ENCODE data around the gene GFRA1.
A peak's percentile ranks its signal among the peaks of the same experiment; 100 is the strongest.

Gene GFRA1, protein sequence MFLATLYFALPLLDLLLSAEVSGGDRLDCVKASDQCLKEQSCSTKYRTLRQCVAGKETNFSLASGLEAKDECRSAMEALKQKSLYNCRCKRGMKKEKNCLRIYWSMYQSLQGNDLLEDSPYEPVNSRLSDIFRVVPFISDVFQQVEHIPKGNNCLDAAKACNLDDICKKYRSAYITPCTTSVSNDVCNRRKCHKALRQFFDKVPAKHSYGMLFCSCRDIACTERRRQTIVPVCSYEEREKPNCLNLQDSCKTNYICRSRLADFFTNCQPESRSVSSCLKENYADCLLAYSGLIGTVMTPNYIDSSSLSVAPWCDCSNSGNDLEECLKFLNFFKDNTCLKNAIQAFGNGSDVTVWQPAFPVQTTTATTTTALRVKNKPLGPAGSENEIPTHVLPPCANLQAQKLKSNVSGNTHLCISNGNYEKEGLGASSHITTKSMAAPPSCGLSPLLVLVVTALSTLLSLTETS

DNA sequence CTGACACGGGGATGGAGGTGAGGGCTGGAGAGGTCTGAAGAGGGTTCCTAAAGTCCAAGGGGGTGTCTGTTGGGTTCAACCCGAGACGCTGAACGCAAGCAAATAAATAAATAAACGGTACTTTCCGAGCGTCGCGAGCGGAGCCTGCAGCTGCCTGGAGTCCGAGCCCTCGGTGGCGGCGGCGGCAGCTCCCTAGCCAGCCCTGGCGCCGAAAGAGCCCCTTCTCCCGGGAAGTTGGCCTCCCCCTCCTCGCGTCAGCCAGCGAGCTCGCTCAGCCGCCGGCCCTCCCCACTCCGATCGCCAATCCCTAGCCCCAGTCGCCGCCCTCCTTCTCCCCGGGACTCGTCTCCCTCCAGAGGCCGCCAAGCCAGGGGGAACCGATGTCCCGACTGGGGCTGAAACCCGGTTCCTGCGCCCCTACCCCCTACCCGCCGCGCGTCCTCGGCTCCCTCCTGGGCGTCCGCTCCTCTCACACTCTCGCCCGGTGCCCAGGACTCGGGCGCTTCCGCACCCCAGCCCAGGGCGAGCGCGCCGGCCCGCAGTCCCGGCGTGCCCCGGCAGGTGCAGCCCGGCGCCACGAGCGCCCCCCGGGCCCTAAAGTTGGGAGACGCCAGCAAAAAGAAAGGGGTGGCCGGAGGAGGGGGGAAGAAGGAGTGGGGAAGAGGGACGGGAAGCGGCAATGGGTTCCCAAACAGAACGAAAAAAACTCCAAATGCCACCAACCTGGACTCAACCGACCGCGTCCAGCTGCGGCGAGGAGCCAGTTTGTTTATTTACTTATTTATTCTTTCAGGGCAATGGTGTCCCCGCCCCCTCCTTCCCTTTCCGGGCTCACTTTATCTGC is at the start of gene GFRA1:
TSS of gene GFRA1 (minus strand) at position 767 of the 844 bp plus-strand sequence. CDS start 1,177 bp downstream, outside the sequence.
- FAIRE-seq (no peak), DNase-seq (ENCODE audit: low spot score) (peak; percentile 18)

DNA sequence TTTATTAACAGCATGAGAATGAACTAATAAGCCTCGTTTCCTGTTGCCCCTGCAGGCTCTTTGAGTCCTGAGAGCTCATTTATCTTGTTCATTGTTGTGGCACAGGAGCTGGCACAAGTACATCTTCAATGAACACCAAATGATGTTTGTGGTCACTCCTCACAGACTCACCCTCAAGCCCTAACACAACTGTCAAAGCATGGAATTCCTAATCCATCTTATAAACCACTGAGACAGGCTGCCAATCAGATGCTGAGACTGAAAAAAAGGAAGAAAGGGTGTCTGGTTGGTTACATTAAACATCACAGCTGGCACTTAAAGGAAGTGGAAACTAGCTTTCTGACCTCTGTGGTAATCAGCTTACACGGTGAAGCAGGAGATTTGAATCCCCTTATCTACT is 43.5 kb upstream of the GFRA1 start:
- peak; percentile 54 for DNase-seq (ENCODE audit: low spot score)
- peak; percentile 76 for FAIRE-seq

DNA sequence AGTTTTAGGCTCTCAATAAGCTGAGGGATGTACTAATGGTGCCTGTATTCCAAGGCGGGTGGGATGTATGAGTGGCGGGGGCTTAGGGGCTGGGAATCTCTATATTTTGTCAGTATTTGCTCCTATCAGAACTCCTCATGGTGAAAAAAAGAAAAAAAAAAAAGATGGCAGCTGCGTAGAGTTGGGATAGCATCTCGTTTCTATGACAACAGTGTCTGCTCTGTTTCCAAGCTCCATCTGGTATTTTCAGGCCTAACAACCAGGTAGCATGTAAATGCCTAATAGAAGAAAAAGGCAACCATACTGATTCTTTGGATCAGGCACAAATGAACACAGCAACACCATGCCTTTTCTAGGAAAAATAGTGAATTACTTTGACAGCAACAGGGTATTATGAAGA is 39.5 kb upstream of the GFRA1 start:
- no peak for DNase-seq (ENCODE audit: low spot score)
- FAIRE-seq = no peak

DNA sequence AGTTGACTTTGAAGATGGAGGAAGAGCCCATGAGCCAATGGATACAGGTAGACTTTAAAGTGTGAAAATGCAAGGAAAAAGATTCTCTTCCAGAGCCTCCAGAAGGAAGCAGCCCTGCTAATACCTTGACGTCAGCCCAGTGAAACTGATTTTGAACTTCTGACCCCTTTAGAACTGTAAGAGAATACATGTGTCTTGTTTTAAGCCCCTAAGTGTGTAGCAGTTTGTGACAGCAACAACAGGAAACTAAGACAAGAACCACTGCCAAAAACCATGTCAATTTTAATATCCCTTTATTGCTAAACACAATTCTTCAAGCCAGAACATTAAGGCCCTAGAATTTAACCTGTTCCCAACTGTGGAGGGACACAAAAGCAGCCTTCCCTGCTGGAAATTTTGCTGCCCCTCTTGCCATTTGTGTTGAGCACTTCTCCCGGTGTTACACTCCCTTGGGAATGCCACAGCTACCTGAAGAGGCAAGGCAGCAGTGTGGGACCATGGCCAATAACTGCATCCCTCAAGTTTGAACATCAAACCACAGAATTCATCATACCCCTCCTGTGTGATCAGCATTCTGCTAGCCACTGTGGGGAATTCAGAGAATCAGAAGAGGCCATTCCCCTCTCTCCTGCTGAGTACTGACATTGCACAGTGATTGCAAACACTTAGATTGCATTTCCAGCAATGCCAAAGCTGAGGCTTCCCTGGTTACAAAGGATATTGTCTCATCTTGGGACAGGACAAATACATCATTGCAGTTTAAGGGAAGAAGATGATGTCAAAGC is 38.9 kb upstream of the GFRA1 start:
- DNase-seq (ENCODE audit: low spot score) (peak; percentile 5), FAIRE-seq (no peak)

DNA sequence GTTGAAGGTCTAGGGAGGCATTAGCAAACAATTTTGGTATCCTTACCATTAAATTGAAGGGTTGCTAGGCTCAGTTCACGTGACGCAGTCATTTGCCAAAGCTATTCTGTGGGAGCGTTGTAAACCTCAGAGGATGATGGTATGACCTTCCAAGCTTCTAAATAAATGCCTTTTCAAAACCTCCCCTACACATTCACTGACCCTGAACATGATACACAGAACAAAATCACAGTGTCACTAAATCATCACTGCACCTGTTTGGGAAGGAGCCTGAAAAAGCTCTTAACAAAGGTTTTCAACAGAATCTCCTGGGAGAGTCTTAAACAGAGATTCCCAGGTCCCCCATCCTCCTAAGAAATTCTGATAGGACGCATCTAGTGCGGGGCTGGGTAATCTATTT is 38.0 kb upstream of the GFRA1 start:
- FAIRE-seq = no peak

DNA sequence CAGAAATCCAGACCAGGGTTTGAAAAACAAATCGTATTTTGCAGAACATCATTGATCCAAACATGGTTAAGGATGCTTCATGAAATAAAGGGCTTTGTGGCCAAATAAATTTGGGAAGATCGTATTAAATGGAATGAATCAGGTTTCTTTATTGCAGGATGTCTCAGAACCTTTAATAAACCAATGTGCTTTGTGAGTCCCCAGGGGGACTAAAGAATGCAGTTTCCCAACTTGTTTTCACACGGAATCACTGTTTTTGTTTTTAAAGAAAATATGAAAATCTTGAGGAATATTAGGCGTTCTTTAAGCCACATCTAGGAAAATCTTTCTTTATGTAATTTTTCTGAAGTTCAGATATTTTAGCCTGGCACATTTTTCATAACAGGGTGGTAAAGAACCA is 34.4 kb upstream of the GFRA1 start:
- no peak for DNase-seq (ENCODE audit: low spot score)
- FAIRE-seq = no peak

More for the DNA sequence above, 38.0 kb upstream of the GFRA1 start:
- DNase-seq (ENCODE audit: low spot score) = no peak

DNA sequence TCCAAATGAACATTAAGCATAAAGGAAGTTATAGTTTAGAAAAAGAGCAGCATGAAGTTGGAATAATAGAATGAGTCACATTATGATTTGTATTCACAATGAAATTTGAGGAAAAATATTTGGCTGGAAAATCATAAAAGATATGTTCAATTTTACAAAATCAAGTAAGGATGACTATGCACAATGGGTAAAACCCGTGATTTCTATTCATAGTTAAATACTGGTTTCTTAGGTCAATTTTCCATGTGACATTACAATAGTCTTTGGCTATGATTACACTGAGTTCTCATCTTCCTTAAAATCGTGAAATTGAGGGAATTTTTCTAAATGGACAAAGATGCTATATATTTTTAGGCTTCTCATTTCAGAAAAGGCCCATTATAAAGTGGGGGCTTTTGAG is 33.8 kb upstream of the GFRA1 start:
- no peak for FAIRE-seq

DNA sequence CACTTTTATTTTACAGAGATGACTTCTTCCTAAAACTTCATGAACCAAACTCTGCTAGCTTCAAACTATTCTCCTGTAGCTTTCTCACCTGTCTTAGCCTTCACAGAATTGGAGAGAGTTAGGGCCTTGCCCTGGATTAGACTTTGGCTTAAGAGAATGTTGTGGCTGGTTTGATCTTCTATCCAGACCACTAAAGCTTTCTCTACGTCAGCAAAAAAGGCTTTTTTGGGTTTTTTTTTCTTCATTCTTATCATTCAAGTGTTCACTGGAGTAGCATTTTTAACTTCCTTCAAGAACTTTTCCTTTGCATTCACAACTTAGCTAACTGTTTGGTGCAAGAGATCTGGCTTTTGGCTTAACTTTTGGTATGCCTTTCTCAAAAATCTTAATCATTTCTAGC is 31.9 kb upstream of the GFRA1 start:
- FAIRE-seq (no peak), DNase-seq (ENCODE audit: low spot score) (no peak)

More for the DNA sequence above, 33.8 kb upstream of the GFRA1 start:
- no peak for DNase-seq (ENCODE audit: low spot score)

DNA sequence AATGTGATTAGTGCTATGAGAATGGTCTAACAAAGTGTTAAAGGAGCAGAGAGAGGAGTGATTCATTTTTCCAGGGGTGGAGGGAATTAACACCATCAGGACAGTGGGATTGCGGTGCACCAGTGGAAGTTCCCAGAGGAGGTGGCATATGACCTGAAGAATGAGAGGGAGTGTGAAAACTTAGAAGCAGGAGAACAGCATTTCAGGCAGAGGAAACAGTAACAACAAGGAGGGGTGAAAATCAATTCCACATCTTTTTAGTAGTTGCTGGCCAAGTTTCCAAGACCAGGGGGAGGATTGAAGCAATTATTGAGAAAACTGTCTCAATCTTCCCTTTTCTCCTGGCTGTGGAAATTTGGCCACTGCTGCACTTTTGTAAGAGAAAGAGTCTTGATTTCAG is 27.5 kb upstream of the GFRA1 start:
- DNase-seq (ENCODE audit: low spot score) (no peak), FAIRE-seq (no peak)

DNA sequence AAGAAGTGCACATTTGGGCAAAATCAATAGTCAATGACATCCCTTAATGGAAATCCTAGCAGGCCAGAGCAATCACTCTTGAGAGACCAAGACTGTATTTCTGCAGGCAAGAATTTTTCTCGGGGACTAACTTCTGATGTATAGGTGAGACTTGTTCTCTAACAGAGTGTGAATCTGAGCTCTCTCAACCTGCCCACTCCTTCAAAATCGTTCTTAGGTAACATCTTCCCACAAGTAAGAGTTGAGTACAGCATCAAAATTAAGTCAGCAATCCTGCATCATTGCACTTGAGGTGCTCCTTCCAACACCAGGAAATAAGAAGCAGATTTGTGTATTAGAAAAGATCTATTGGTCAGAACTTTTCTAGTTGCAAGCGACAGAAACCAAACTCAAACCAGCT is 25.6 kb upstream of the GFRA1 start:
- DNase-seq (ENCODE audit: low spot score) (no peak), FAIRE-seq (no peak)

DNA sequence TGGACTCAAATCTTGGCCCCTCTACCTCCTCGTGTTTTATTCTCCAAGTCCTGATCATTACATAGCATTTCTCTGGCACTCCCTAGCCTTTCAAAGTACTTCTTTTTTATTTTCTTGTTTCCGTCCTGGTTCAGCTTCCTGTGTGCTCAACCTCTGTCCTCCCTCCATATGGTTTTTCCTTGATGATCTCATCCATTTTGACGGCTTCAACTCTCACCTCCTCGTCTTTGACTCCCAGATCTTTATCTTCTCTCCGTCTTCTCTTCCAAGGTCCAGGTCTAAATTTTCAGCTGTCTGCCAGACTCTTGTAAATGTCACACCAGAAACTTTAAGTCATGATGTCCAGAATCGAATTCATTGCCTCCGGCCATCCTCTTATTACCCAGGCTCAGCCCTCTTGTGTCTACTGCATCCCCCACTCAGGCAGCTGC is 23.3 kb upstream of the GFRA1 start:
- DNase-seq (ENCODE audit: low spot score) (no peak), FAIRE-seq (no peak)

DNA sequence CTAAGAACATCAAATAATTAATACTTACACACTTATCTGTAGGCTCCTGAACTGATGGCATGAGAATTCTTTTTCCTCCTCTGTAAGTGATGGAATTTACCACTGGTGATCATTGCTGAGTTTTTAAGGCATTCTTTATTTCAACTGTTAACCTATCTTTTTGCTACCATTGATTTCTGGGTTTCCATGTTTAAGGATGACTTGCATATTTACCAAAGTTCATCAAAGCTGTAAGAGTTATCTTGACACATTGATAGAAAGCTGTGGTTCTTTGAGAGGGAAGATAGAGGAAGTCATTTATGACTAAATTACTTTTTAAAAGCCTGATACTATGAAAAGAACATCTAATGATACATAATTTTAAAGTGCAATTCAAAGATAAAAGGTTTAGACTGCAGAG is 19.5 kb upstream of the GFRA1 start:
- no peak for FAIRE-seq
- DNase-seq (ENCODE audit: low spot score) = no peak

DNA sequence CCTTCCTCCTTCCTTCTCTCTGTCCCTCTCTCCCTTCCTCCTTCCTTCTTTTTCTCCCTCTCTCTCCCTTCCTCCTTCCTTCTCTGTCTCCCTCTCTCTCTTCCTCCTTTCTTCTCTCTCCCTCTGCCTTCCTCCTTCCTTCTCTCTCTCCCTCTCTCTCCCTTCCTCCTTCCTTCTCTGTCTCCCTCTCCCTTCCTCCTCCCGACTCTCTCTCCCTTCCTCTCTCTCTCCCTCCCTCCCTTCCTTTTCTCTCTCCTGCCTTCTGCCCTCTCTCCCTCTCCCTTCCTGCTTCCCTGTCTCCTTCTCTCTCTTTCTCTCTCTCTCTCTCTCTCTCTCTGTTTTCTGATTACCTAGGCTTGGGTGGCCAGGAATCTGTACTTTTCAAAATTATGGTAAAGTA is 16.6 kb upstream of the GFRA1 start:
- FAIRE-seq = no peak
- no peak for DNase-seq (ENCODE audit: low spot score)

DNA sequence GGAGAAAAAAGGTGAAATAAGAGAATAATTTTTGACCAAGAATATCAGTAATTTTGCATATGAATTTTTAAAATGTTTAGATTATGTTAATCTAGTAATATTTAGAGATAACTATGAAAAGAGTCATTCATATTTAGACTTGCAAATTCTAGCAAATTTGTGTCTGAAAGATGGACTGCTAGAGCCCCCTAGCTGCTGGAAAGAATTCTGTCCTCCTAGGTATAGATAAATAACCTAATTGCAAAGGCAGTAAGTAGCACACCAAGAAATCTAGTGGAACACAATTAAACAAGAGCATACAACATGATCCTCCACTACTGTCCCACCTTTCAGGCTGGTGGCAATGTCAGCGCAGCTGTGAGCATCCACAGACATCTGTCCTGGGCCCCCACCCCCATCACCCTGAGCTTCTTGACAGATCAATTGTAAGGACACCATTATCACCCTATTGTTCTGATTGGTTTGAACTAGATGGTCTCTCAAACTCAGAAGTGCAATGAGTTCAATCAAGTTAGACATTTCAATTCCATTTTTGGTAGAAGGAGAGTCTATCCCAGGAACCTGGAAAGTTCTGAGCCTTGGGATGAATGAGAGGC is 15.0 kb upstream of the GFRA1 start:
- DNase-seq (ENCODE audit: low spot score) (peak; percentile 62), FAIRE-seq (peak; percentile 88)

DNA sequence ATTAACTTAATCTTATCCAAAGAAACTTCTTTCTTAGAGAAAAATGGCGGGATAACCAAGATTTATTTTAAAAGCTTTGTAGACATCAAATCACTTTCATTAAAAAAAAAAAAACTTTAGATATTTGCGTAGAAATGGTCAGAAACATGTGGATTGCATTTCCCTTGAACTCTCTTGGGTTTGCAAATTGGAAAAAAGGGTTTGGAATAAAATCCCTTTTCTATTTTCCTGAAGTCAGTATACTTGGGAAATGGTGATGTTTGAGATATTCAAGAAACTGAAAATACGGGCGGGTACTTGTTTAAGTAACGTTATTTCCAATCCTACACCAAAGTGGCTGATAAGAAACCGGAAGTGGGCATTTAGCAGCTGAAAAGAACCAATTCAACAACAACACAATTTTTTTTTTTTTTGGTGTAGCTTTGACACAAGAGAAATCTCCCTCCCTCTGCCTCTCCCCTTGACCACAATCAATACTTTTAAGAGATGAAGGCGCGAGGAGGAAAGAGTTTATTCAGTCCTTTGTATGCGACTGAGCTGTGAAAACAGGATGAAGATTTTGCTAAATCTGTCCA is 13.7 kb upstream of the GFRA1 start:
- no peak for DNase-seq (ENCODE audit: low spot score)
- FAIRE-seq = no peak

DNA sequence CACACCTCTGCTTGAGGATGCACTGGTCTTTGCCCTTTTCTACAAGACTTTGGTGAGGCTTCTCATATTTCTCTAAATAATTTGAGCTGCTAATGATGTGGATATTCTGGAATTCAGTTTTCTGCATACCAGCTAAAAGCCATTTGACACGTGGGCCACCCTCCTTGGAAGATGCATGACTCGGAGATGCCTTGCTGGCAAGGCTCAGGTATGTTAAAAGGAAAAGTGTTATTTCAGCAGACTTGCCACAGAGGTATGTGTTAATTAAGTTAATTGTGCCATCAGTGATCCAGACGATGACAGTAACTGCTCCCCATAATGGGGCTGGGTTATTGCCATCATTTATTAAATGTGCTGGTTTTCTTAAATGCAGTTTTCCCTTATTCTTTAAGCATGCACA is 8.8 kb upstream of the GFRA1 start:
- FAIRE-seq (no peak), DNase-seq (ENCODE audit: low spot score) (no peak)

DNA sequence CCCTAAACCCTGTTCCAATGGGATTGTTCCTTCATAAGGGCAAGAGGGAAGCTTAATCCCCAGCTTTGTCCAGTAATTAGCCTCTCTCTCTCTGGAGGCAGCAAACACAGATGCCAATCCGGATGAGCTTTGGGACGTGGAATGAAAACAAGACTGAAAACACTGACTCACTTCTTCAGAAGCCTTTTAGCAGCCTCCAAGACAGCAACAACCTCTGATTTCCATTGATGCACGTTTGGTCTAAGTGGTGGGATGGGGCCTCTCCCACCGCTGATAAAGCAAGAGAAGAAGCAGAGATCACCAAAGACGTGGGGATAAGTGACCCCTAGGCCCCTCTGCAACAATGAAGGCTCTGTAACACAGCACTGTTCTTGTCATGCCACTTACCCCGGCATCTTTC is 5.8 kb upstream of the GFRA1 start:
- FAIRE-seq = no peak
- no peak for DNase-seq (ENCODE audit: low spot score)

DNA sequence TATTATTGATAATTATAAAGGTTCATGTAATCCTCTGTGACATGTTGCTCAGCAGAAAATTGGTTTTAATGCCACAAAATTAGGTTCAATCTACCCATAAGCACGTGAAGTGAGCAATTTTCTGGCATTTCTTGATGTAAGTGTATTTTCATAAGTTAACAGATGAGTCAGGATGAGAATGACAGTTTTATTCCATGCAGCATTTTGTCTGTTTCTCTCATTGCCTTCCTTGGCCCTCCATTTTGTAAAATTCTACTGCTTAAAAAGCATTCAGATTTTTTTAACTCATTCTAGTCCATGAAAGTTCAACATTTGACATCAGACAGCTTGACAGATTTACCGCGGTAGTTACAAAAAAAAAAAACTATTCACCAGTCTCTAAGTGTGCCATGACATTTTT is 4.0 kb upstream of the GFRA1 start:
- DNase-seq (ENCODE audit: low spot score) (no peak), FAIRE-seq (no peak)

DNA sequence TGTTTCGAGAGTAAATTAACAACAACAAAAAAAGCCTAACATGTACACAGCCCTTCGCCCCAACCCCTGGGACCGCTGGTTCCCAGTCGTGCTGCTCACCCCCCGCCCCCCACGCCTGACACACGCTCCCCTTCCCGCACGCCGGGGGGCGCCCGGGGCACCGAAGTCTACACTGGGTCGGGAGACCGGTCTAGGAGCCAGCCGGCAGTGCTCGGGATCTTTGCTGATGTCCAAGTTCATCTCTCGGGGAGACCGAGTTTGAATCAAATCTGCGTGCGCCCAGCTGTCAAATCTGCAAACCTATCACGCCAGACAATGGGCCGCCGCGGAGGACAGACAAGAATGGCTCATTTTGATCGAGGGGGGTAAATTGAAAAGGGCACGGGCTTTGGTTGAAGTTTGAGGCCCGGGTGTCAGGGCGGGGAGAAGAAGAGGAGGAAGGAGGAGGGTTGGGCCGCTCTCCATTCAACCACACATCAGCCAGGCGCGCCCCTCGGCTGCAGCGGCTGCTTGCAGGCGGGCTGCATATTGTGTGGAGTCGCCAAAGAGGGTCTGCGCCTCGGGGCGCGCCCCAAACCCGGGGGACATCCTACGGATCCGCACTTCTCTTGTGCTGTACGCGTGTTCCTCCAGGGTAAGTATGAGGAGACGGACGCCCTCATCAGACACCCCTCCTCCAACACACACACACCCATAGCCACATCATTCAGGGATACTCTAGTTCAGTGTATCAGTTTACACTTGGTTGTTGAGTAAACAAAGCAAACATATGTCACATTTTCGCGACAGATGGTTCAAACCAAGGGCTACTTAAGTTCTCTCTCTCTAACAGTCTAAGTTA is 1.3 kb upstream of the GFRA1 start:
- DNase-seq (ENCODE audit: low spot score) = no peak
- FAIRE-seq = no peak

All from RCC 7860 (cell line).